A673 (cell line): ENCODE measurements around the gene CUX1. TPM values are rescaled to one million over a fixed set of nuclear protein-coding genes. Genes with fewer than 3 reads are reported as not detected.
A peak's percentile ranks its signal among the peaks of the same experiment; 100 is the strongest.

ENCODE experiments used
- BruUV-seq: library from RNA; stranded (reverse); fragments of 400-500 nt; replicated peaks from 2 replicates; lab custom pipeline; 2021; lab: Mats Ljungman, UMichigan
- CTCF ChIA-PET: fragments of 300-600 bp; sonication (Branson Sonifier 250); formaldehyde crosslinking; loops from one replicate; lab custom pipeline; 2022; ENCODE audit warnings: antibody characterized with exemption; lab: Charles Lee
- POLR2A ChIA-PET: fragments of 300-600 bp; sonication (Branson Sonifier 250); formaldehyde crosslinking; loops from one replicate; lab custom pipeline; 2022; ENCODE audit warnings: antibody characterized with exemption; ENCODE audit not compliant: low non-redundant PET; lab: Charles Lee
- DNase-seq: peaks from one replicate; pipeline ENCODE4 v3.0.0-alpha.2; 2015; ENCODE audit warnings: low spot score
- H3K27ac ChIP-seq: fragments of 200-600 bp; sonication (generic); 2 replicates; pipeline ENCODE4 v1.5.1; 2016; ENCODE audit warnings: mixed run types, low read depth, mild to moderate bottlenecking, mixed read lengths, antibody characterized with exemption, low read length; ENCODE audit not compliant: poor library complexity, severe bottlenecking
- H3K27me3 ChIP-seq: fragments of 200-600 bp; sonication (generic); replicated peaks from 2 replicates; pipeline ENCODE4 v1.6.1; 2017; ENCODE audit warnings: mixed run types, low read depth, mild to moderate bottlenecking, mixed read lengths, antibody characterized with exemption, low read length; ENCODE audit not compliant: insufficient read depth, poor library complexity
- H3K36me3 ChIP-seq: fragments of 200-600 bp; sonication (generic); 2 replicates; pipeline ENCODE4 v1.6.1; 2016; ENCODE audit warnings: mixed run types, mild to moderate bottlenecking, mixed read lengths, antibody characterized with exemption, low read length; ENCODE audit not compliant: insufficient read depth, poor library complexity, severe bottlenecking
- H3K4me1 ChIP-seq: fragments of 200-600 bp; sonication (generic); 2 replicates; pipeline ENCODE4 v1.6.1; 2017; ENCODE audit warnings: mixed run types, mild to moderate bottlenecking, mixed read lengths, antibody characterized with exemption, low read length; ENCODE audit not compliant: insufficient read depth, poor library complexity, severe bottlenecking
- H3K4me3 ChIP-seq: fragments of 200-600 bp; sonication (generic); 2 replicates; pipeline ENCODE4 v1.5.1; 2016; ENCODE audit warnings: low read depth, mixed run types, mild to moderate bottlenecking, mixed read lengths, low read length; ENCODE audit not compliant: poor library complexity, severe bottlenecking
- H3K9me3 ChIP-seq: fragments of 200-600 bp; sonication (generic); 2 replicates; pipeline ENCODE4 v1.6.1; 2016; ENCODE audit warnings: mixed run types, low read depth, mild to moderate bottlenecking, mixed read lengths, antibody characterized with exemption, low read length; ENCODE audit not compliant: poor library complexity, severe bottlenecking
- CTCF ChIP-seq: fragments of 300-800, 200-600 bp; sonication (generic); conservative IDR thresholded peaks from 2 replicates; pipeline ENCODE4 v1.5.1; 2017; ENCODE audit warnings: low read depth, mild to moderate bottlenecking, antibody characterized with exemption, low read length, moderate library complexity, mixed read lengths
- EZH2 ChIP-seq: fragments of 200-600 bp; sonication (generic); IDR thresholded peaks from 2 replicates; pipeline ENCODE4 v1.6.1; 2017; ENCODE audit warnings: borderline replicate concordance, low read depth, mild to moderate bottlenecking, mixed read lengths, antibody characterized with exemption, low read length; ENCODE audit not compliant: poor library complexity, severe bottlenecking
- intact Hi-C: fragments of 100-400 bp; cut with micrococcal nuclease; formaldehyde crosslinking; loops from one replicate; pipeline ENCODE4 v1.10.0; 2022; ENCODE audit not compliant: unreplicated experiment
- total RNA-seq: library from RNA; stranded (reverse); gene quantifications from 2 replicates; pipeline ENCODE4 v1.2.3, GENCODE V29; 2021

CUX1 gene
- total RNA-seq, 1 experiment from 2014 or later: 49.4 TPM

GRCh38 chr7:102044641-102044983 is 227.2 kb downstream of the CUX1 start:
- no peaks in the 10 kb centered on the region for H3K36me3 ChIP-seq
- no TSS peak for BruUV-seq
- CTCF ChIA-PET: no interaction called here
- peaks cover 16% of the 10 kb centered on the region for H3K4me1 ChIP-seq
- H3K27ac ChIP-seq: no peak overlapping the region
- H3K4me3 ChIP-seq: no peak overlapping the region
- H3K9me3 ChIP-seq: no peaks in the 10 kb centered on the region
- intact Hi-C loops: no loop called here
- no peaks in the 10 kb centered on the region for H3K27me3 ChIP-seq
- POLR2A ChIA-PET: no interaction called here
- DNase-seq: no peak
- TF ChIP-seq CTCF (no peak), EZH2 (no peak)

GRCh38 chr7:102044984-102045673 is 227.7 kb downstream of the CUX1 start:
- peak overlapping the region; percentile 1 for H3K4me3 ChIP-seq
- TF ChIP-seq CTCF: no peak
- no peak for TF ChIP-seq EZH2
- intact Hi-C loops: no loop called here
- CTCF ChIA-PET: no interaction called here
- no peak overlapping the region for H3K27ac ChIP-seq
- no peaks in the 10 kb centered on the region for H3K36me3 ChIP-seq
- H3K9me3 ChIP-seq: no peaks in the 10 kb centered on the region
- DNase-seq: peak; percentile 93
- no peaks in the 10 kb centered on the region for H3K27me3 ChIP-seq
- POLR2A ChIA-PET: no interaction called here
- BruUV-seq: no TSS peak
- H3K4me1 ChIP-seq: peaks cover 16% of the 10 kb centered on the region

GRCh38 chr7:102045681-102046372 is 228.4 kb downstream of the CUX1 start:
- peak overlapping the region; percentile 1 for H3K4me3 ChIP-seq
- DNase-seq: no peak
- POLR2A ChIA-PET: interaction anchor here (0.8 kb wide), 1 partner anchor 8 kb away, joined by 19 read pairs; no protein-coding TSS in a partner anchor
- no peak overlapping the region for H3K27ac ChIP-seq
- BruUV-seq: no TSS peak
- intact Hi-C loops: no loop called here
- TF ChIP-seq EZH2 (no peak), CTCF (no peak)
- no peaks in the 10 kb centered on the region for H3K36me3 ChIP-seq
- H3K9me3 ChIP-seq: no peaks in the 10 kb centered on the region
- CTCF ChIA-PET: no interaction called here
- H3K27me3 ChIP-seq: no peaks in the 10 kb centered on the region
- peaks cover 16% of the 10 kb centered on the region for H3K4me1 ChIP-seq
